ENCODE measurements around the gene KCNK4.

Gene KCNK4

GRCh38 chr11:64253481-64253880 is 37.6 kb upstream of the KCNK4 start:
- peak overlapping the region; percentile 66 to 90 for H3K4me3 ChIP-seq (ENCODE audit: low read depth in 1 of 2, low read length in 2 of 2)
- H3K9ac ChIP-seq (ENCODE audit: low read depth in 1 of 2, low read length in 2 of 2): peak overlapping the region; percentile 56 to 89
- H3K27me3 ChIP-seq (ENCODE audit: control insufficient read depth in 1 of 2, insufficient read depth in 2 of 2, low read length in 2 of 2): no peaks in the 10 kb centered on the region
- H3K9me3 ChIP-seq (ENCODE audit: control insufficient read depth in 1 of 2, low read length in 2 of 2): no peaks in the 10 kb centered on the region
- H3K4me1 ChIP-seq (ENCODE audit: control insufficient read depth in 1 of 2, insufficient read depth in 2 of 2, low read length in 2 of 2): peaks cover 49 to 57% of the 10 kb centered on the region in 2 donors
- H3K36me3 ChIP-seq (ENCODE audit: control insufficient read depth in 1 of 2, insufficient read depth in 2 of 2, low read length in 2 of 2): peaks cover 20 to 41% of the 10 kb centered on the region in 2 donors
- H3K27ac ChIP-seq (ENCODE audit: low read depth, low read length): no peak overlapping the region

DNA sequence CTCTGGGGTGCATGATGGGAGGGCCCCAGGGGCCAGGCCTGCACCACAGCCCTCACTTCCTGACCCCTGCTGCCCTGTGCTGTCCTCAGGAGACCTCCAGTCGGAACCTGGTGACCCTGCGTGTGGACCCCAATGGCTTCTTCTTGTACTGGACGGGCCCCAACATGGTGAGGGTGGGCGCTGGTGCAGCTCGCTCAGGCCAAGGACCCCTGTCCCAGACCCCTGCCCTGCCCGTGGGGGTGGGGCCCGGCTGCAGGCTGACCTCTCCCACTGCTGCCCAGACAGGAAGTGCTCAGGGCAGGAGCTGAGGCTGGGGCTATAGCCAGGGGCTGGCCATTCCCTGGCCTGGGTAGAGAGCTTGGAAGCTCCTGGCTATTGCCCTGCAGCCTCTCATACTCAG is 36.8 kb upstream of the KCNK4 start:
- Histone ChIP-seq H3K9ac (ENCODE audit: low read depth in 1 of 2, low read length in 2 of 2) (no peak overlapping the region), H3K4me1 (ENCODE audit: control insufficient read depth in 1 of 2, insufficient read depth in 2 of 2, low read length in 2 of 2) (peaks cover 42 to 52% of the 10 kb centered on the region in 2 donors), H3K27ac (ENCODE audit: low read depth, low read length) (no peak overlapping the region), H3K27me3 (ENCODE audit: control insufficient read depth in 1 of 2, insufficient read depth in 2 of 2, low read length in 2 of 2) (no peaks in the 10 kb centered on the region), H3K4me3 (ENCODE audit: low read depth in 1 of 2, low read length in 2 of 2) (peak overlapping the region in 1 of 2 donors; percentile 66), H3K9me3 (ENCODE audit: control insufficient read depth in 1 of 2, low read length in 2 of 2) (no peaks in the 10 kb centered on the region), H3K36me3 (ENCODE audit: control insufficient read depth in 1 of 2, insufficient read depth in 2 of 2, low read length in 2 of 2) (peaks cover 24 to 49% of the 10 kb centered on the region in 2 donors)

DNA sequence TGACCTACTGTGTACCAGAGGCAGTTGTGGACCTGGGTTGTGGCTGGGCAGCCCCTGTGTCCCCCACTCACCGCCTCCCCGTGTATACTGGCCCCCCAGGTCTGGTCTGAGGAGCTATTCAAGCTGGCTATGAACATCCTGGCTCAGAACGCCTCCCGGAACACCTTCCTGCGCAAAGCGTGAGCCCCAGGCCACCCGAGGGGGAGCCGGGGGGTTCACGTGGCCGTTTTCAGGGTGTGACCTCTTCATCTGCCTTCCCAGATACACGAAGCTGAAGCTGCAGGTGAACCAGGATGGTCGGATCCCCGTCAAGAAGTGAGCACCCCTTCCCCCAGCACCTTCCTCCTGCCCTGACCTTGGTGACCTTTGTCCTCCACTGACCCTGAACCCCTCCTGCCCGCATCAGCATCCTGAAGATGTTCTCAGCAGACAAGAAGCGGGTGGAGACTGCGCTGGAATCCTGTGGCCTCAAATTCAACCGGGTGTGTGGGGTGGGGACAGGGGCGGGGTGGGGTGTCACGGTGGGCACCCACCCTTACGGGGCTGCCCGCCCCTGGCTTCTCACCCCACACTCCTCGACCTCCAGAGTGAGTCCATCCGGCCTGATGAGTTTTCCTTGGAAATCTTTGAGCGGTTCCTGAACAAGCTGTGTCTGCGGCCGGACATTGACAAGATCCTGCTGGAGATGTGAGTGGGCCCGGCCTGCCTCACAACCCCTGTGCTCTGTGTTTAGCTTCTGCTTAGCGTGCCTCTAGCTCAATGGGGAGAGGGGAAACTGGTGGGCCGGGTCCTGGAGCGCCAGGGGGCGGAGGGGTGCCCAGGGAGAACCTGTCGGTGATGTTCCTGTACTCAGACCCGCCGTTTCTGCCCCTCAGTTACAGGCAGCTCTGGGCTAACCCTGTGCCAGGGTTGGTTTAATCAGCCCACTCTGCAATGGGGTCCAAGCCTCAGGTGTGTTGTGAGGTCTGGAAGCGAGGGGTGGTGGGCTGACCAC is 35.7 kb upstream of the KCNK4 start:
- Histone ChIP-seq H3K27ac (ENCODE audit: low read depth, low read length) (no peak overlapping the region), H3K27me3 (ENCODE audit: control insufficient read depth in 1 of 2, insufficient read depth in 2 of 2, low read length in 2 of 2) (no peaks in the 10 kb centered on the region), H3K4me3 (ENCODE audit: low read depth in 1 of 2, low read length in 2 of 2) (no peak overlapping the region), H3K36me3 (ENCODE audit: control insufficient read depth in 1 of 2, insufficient read depth in 2 of 2, low read length in 2 of 2) (peaks cover 35 to 61% of the 10 kb centered on the region in 2 donors), H3K4me1 (ENCODE audit: control insufficient read depth in 1 of 2, insufficient read depth in 2 of 2, low read length in 2 of 2) (peaks cover 35 to 42% of the 10 kb centered on the region in 2 donors), H3K9ac (ENCODE audit: low read depth in 1 of 2, low read length in 2 of 2) (no peak overlapping the region), H3K9me3 (ENCODE audit: control insufficient read depth in 1 of 2, low read length in 2 of 2) (no peaks in the 10 kb centered on the region)

GRCh38 chr11:64256300-64256699 is 34.8 kb upstream of the KCNK4 start:
- Histone ChIP-seq H3K36me3 (ENCODE audit: control insufficient read depth in 1 of 2, insufficient read depth in 2 of 2, low read length in 2 of 2) (peaks cover 38 to 68% of the 10 kb centered on the region in 2 donors), H3K4me3 (ENCODE audit: low read depth in 1 of 2, low read length in 2 of 2) (no peak overlapping the region), H3K9ac (ENCODE audit: low read depth in 1 of 2, low read length in 2 of 2) (no peak overlapping the region), H3K9me3 (ENCODE audit: control insufficient read depth in 1 of 2, low read length in 2 of 2) (no peaks in the 10 kb centered on the region), H3K4me1 (ENCODE audit: control insufficient read depth in 1 of 2, insufficient read depth in 2 of 2, low read length in 2 of 2) (peaks cover 30 to 35% of the 10 kb centered on the region in 2 donors), H3K27me3 (ENCODE audit: control insufficient read depth in 1 of 2, insufficient read depth in 2 of 2, low read length in 2 of 2) (no peaks in the 10 kb centered on the region), H3K27ac (ENCODE audit: low read depth, low read length) (no peak overlapping the region)

DNA sequence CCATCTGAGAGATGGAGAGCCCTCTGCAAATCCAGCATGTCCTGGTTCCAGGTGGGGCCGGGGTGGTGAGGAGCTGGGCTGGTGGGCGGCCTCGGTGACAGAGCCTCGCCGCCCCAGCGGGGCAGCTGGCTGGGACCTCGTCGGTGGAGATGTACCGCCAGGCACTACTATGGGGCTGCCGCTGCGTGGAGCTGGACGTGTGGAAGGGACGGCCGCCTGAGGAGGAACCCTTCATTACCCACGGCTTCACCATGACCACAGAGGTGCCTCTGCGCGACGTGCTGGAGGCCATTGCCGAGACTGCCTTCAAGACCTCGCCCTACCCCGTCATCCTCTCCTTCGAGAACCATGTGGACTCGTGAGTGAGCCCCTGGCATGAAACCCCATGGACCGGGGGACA is 32.7 kb upstream of the KCNK4 start:
- Histone ChIP-seq H3K9ac (ENCODE audit: low read depth in 1 of 2, low read length in 2 of 2) (no peak overlapping the region), H3K27ac (ENCODE audit: low read depth, low read length) (no peak overlapping the region), H3K9me3 (ENCODE audit: control insufficient read depth in 1 of 2, low read length in 2 of 2) (no peaks in the 10 kb centered on the region), H3K4me1 (ENCODE audit: control insufficient read depth in 1 of 2, insufficient read depth in 2 of 2, low read length in 2 of 2) (peaks cover 23 to 24% of the 10 kb centered on the region in 2 donors), H3K27me3 (ENCODE audit: control insufficient read depth in 1 of 2, insufficient read depth in 2 of 2, low read length in 2 of 2) (no peaks in the 10 kb centered on the region), H3K36me3 (ENCODE audit: control insufficient read depth in 1 of 2, insufficient read depth in 2 of 2, low read length in 2 of 2) (peaks cover 51 to 89% of the 10 kb centered on the region in 2 donors), H3K4me3 (ENCODE audit: low read depth in 1 of 2, low read length in 2 of 2) (no peak overlapping the region)

GRCh38 chr11:64258946-64259532 is 32.1 kb upstream of the KCNK4 start:
- Histone ChIP-seq H3K36me3 (ENCODE audit: control insufficient read depth in 1 of 2, insufficient read depth in 2 of 2, low read length in 2 of 2) (peaks cover 57 to 94% of the 10 kb centered on the region in 2 donors), H3K27ac (ENCODE audit: low read depth, low read length) (no peak overlapping the region), H3K27me3 (ENCODE audit: control insufficient read depth in 1 of 2, insufficient read depth in 2 of 2, low read length in 2 of 2) (no peaks in the 10 kb centered on the region), H3K9me3 (ENCODE audit: control insufficient read depth in 1 of 2, low read length in 2 of 2) (no peaks in the 10 kb centered on the region), H3K9ac (ENCODE audit: low read depth in 1 of 2, low read length in 2 of 2) (no peak overlapping the region), H3K4me1 (ENCODE audit: control insufficient read depth in 1 of 2, insufficient read depth in 2 of 2, low read length in 2 of 2) (peaks cover 16 to 17% of the 10 kb centered on the region in 2 donors), H3K4me3 (ENCODE audit: low read depth in 1 of 2, low read length in 2 of 2) (no peak overlapping the region)

GRCh38 chr11:64259533-64260067 is 31.5 kb upstream of the KCNK4 start:
- H3K9me3 ChIP-seq (ENCODE audit: control insufficient read depth in 1 of 2, low read length in 2 of 2): no peaks in the 10 kb centered on the region
- no peaks in the 10 kb centered on the region for H3K27me3 ChIP-seq (ENCODE audit: control insufficient read depth in 1 of 2, insufficient read depth in 2 of 2, low read length in 2 of 2)
- no peak overlapping the region for H3K4me3 ChIP-seq (ENCODE audit: low read depth in 1 of 2, low read length in 2 of 2)
- no peak overlapping the region for H3K9ac ChIP-seq (ENCODE audit: low read depth in 1 of 2, low read length in 2 of 2)
- peaks cover 10 to 15% of the 10 kb centered on the region in 2 donors for H3K4me1 ChIP-seq (ENCODE audit: control insufficient read depth in 1 of 2, insufficient read depth in 2 of 2, low read length in 2 of 2)
- H3K36me3 ChIP-seq (ENCODE audit: control insufficient read depth in 1 of 2, insufficient read depth in 2 of 2, low read length in 2 of 2): peaks cover 63 to 94% of the 10 kb centered on the region in 2 donors
- no peak overlapping the region for H3K27ac ChIP-seq (ENCODE audit: low read depth, low read length)

- no peaks in the 10 kb centered on the region for H3K9me3 ChIP-seq (ENCODE audit: control insufficient read depth in 1 of 2, low read length in 2 of 2)
- no peak overlapping the region for H3K9ac ChIP-seq (ENCODE audit: low read depth in 1 of 2, low read length in 2 of 2)
- H3K4me1 ChIP-seq (ENCODE audit: control insufficient read depth in 1 of 2, insufficient read depth in 2 of 2, low read length in 2 of 2): peaks cover 5 to 9% of the 10 kb centered on the region in 2 donors
- no peak overlapping the region for H3K4me3 ChIP-seq (ENCODE audit: low read depth in 1 of 2, low read length in 2 of 2)
- peaks cover 60 to 90% of the 10 kb centered on the region in 2 donors for H3K36me3 ChIP-seq (ENCODE audit: control insufficient read depth in 1 of 2, insufficient read depth in 2 of 2, low read length in 2 of 2)
- no peak overlapping the region for H3K27ac ChIP-seq (ENCODE audit: low read depth, low read length)
- H3K27me3 ChIP-seq (ENCODE audit: control insufficient read depth in 1 of 2, insufficient read depth in 2 of 2, low read length in 2 of 2): no peaks in the 10 kb centered on the region
These were observed 30.9 kb upstream of the KCNK4 start for GRCh38 chr11:64260147-64260708.

- H3K27me3 ChIP-seq (ENCODE audit: control insufficient read depth in 1 of 2, insufficient read depth in 2 of 2, low read length in 2 of 2): no peaks in the 10 kb centered on the region
- H3K4me3 ChIP-seq (ENCODE audit: low read depth in 1 of 2, low read length in 2 of 2): no peak overlapping the region
- peaks cover 17 to 19% of the 10 kb centered on the region in 2 donors for H3K4me1 ChIP-seq (ENCODE audit: control insufficient read depth in 1 of 2, insufficient read depth in 2 of 2, low read length in 2 of 2)
- no peaks in the 10 kb centered on the region for H3K9me3 ChIP-seq (ENCODE audit: control insufficient read depth in 1 of 2, low read length in 2 of 2)
- H3K9ac ChIP-seq (ENCODE audit: low read depth in 1 of 2, low read length in 2 of 2): no peak overlapping the region
- H3K36me3 ChIP-seq (ENCODE audit: control insufficient read depth in 1 of 2, insufficient read depth in 2 of 2, low read length in 2 of 2): peaks cover 63 to 90% of the 10 kb centered on the region in 2 donors
- H3K27ac ChIP-seq (ENCODE audit: low read depth, low read length): no peak overlapping the region
These were observed 29.5 kb upstream of the KCNK4 start for GRCh38 chr11:64261556-64262080.

Data from duodenal mucosa (tissue), 2 donors.